H1 (cell line): Measurements from ENCODE around the gene HES7. TPM values are rescaled to one million over a fixed set of nuclear protein-coding genes. Genes with fewer than 3 reads are reported as not detected.

Experiments used
- CBX5 ChIP-seq: fragments of 300-800, 300-1000 bp; sonication (generic); IDR thresholded peaks from 2 replicates; pipeline ENCODE4 v1.7.1; 2016; ENCODE audit warnings: antibody characterized with exemption, low read length, low read depth
- EGR1 ChIP-seq: IDR thresholded peaks from 2 replicates; pipeline ENCODE4 v1.6.1; 2011; ENCODE audit warnings: low read depth, low read length, borderline replicate concordance
- MAFK ChIP-seq: IDR thresholded peaks from 2 replicates; pipeline ENCODE4 v1.6.1; 2012; ENCODE audit warnings: low read depth, mild to moderate bottlenecking, improper control_type of control experiment, low read length
- RAD21 ChIP-seq, 2 experiments: IDR thresholded peaks in 1 of 2; conservative IDR thresholded peaks in 1 of 2; 2 replicates each; pipeline ENCODE4 v1.6.1; 2011; ENCODE audit warnings: low read depth in 2 of 2, low read length in 2 of 2, improper control_type of control experiment in 1 of 2, inconsistent platforms in 1 of 2, mild to moderate bottlenecking in 1 of 2, moderate library complexity in 1 of 2
- SP1 ChIP-seq: IDR thresholded peaks from 2 replicates; pipeline ENCODE4 v1.6.1; 2011; ENCODE audit warnings: low read depth, low read length
- SP2 ChIP-seq: IDR thresholded peaks from 2 replicates; pipeline ENCODE4 v1.6.1; 2012; ENCODE audit warnings: mild to moderate bottlenecking, low read length, inconsistent platforms
- SUZ12 ChIP-seq: fragments of 200-600 bp; sonication (generic); IDR thresholded peaks from 2 replicates; pipeline ENCODE4 v1.6.1; 2012; ENCODE audit warnings: mild to moderate bottlenecking, inconsistent platforms, low read length, moderate library complexity, mixed read lengths
- polyA plus RNA-seq, 7 experiments: library from polyadenylated mRNA; depleted of rRNA in 3 of 7; stranded (reverse) in 5 of 7; unstranded in 2 of 7; fragments of >200 nt in 5 of 7; fragments of 200-250 nt in 2 of 7; gene quantifications; 1 replicate in 5 of 7; 2 replicates in 1 of 7; 4 replicates in 1 of 7; pipeline versions ENCODE4 v1.2.1 to v1.2.3, GENCODE V29; 2011 to 2013; ENCODE audit warnings: missing spikeins in 2 of 7, mixed read lengths in 2 of 7
- total RNA-seq: library from RNA; stranded (reverse); fragmentation: NEBNext Ultra II Directional; extraction: Animal tissue kit (Norgen Biotek cat#: 25700); gene quantifications from 2 replicates; pipeline ENCODE4 v1.2.1, GENCODE V29; 2021
- TF ChIP-seq, protein P1 (sequence below): fragments of 300-600 bp; sonication (generic); IDR thresholded peaks from 2 replicates; pipeline ENCODE4 v1.7.1; 2012; ENCODE audit warnings: low read length, moderate library complexity, mild to moderate bottlenecking, inconsistent platforms; ENCODE audit not compliant: insufficient replicate concordance
- TF ChIP-seq, protein P2 (sequence below): IDR thresholded peaks from 2 replicates; pipeline ENCODE4 v1.6.1; 2011; ENCODE audit warnings: low read depth, mild to moderate bottlenecking, low read length; ENCODE audit not compliant: insufficient read depth

HES7 gene
- total and polyA plus RNA-seq, 2 of the 8 experiments (the other 6 are each of a cell fraction or from before 2014, with no cell fraction given), result 0.20 to 0.32 TPM

DNA sequence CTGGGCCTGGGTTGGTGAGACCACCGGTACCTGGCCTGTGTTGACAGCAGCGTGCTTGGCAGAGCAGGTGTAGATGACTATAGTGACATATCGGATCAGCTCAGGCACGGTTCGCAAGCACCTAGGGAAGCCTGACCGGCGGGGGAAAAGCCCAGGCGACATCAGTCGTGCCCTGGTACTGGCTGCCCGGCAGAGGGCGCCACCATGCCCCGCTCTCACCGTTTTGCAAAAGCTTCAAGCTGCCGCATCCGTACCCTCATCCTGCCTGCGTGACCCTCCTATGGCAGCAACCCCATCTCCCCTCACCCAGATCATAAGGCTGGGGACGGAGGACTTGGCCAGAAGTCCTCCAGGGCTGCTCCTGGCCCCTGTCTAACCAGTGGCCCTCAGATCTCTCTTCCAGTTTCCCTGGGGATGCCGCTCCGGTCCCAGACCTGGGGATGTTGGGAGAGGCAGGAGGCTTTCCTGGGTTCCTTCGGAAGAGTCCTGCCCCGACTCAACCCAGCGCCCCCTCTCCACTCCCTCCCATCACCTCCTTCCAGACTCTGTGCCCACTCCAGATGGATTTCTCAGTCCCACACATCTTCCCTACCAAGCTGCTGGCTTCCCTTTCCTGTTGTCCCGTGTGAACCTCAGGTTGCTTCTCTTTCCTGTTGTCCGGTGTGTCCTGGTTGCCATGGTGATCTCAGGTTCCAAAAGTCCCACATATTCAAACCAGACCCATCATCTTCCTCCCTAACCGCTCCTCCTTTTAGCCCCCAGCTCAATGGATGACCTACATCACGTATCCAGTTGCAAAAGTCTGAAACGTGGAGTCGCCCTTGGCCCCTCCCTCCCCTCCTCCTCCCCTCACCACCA, 50.0 kb downstream of the HES7 start (continued):
- TF ChIP-seq, protein P1, sequence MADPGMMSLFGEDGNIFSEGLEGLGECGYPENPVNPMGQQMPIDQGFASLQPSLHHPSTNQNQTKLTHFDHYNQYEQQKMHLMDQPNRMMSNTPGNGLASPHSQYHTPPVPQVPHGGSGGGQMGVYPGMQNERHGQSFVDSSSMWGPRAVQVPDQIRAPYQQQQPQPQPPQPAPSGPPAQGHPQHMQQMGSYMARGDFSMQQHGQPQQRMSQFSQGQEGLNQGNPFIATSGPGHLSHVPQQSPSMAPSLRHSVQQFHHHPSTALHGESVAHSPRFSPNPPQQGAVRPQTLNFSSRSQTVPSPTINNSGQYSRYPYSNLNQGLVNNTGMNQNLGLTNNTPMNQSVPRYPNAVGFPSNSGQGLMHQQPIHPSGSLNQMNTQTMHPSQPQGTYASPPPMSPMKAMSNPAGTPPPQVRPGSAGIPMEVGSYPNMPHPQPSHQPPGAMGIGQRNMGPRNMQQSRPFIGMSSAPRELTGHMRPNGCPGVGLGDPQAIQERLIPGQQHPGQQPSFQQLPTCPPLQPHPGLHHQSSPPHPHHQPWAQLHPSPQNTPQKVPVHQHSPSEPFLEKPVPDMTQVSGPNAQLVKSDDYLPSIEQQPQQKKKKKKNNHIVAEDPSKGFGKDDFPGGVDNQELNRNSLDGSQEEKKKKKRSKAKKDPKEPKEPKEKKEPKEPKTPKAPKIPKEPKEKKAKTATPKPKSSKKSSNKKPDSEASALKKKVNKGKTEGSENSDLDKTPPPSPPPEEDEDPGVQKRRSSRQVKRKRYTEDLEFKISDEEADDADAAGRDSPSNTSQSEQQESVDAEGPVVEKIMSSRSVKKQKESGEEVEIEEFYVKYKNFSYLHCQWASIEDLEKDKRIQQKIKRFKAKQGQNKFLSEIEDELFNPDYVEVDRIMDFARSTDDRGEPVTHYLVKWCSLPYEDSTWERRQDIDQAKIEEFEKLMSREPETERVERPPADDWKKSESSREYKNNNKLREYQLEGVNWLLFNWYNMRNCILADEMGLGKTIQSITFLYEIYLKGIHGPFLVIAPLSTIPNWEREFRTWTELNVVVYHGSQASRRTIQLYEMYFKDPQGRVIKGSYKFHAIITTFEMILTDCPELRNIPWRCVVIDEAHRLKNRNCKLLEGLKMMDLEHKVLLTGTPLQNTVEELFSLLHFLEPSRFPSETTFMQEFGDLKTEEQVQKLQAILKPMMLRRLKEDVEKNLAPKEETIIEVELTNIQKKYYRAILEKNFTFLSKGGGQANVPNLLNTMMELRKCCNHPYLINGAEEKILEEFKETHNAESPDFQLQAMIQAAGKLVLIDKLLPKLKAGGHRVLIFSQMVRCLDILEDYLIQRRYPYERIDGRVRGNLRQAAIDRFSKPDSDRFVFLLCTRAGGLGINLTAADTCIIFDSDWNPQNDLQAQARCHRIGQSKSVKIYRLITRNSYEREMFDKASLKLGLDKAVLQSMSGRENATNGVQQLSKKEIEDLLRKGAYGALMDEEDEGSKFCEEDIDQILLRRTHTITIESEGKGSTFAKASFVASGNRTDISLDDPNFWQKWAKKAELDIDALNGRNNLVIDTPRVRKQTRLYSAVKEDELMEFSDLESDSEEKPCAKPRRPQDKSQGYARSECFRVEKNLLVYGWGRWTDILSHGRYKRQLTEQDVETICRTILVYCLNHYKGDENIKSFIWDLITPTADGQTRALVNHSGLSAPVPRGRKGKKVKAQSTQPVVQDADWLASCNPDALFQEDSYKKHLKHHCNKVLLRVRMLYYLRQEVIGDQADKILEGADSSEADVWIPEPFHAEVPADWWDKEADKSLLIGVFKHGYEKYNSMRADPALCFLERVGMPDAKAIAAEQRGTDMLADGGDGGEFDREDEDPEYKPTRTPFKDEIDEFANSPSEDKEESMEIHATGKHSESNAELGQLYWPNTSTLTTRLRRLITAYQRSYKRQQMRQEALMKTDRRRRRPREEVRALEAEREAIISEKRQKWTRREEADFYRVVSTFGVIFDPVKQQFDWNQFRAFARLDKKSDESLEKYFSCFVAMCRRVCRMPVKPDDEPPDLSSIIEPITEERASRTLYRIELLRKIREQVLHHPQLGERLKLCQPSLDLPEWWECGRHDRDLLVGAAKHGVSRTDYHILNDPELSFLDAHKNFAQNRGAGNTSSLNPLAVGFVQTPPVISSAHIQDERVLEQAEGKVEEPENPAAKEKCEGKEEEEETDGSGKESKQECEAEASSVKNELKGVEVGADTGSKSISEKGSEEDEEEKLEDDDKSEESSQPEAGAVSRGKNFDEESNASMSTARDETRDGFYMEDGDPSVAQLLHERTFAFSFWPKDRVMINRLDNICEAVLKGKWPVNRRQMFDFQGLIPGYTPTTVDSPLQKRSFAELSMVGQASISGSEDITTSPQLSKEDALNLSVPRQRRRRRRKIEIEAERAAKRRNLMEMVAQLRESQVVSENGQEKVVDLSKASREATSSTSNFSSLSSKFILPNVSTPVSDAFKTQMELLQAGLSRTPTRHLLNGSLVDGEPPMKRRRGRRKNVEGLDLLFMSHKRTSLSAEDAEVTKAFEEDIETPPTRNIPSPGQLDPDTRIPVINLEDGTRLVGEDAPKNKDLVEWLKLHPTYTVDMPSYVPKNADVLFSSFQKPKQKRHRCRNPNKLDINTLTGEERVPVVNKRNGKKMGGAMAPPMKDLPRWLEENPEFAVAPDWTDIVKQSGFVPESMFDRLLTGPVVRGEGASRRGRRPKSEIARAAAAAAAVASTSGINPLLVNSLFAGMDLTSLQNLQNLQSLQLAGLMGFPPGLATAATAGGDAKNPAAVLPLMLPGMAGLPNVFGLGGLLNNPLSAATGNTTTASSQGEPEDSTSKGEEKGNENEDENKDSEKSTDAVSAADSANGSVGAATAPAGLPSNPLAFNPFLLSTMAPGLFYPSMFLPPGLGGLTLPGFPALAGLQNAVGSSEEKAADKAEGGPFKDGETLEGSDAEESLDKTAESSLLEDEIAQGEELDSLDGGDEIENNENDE, result no peak
- peak; percentile 43 to 53; a peak in 3 of 4 replicates for TF ChIP-seq RAD21 (IDR thresholded peaks at IDR 0.05 in 1 of 2, conservative IDR thresholded peaks at IDR 0.05 in 1 of 2; ENCODE audit: low read depth in 2 of 2, low read length in 2 of 2)
- TF ChIP-seq, protein P2, sequence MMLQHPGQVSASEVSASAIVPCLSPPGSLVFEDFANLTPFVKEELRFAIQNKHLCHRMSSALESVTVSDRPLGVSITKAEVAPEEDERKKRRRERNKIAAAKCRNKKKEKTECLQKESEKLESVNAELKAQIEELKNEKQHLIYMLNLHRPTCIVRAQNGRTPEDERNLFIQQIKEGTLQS, result no peak
- TF ChIP-seq SUZ12, result no peak
- TF ChIP-seq SP2, result no peak
- no peak for TF ChIP-seq MAFK
- TF ChIP-seq CBX5, result no peak
- TF ChIP-seq EGR1, result no peak
- no peak for TF ChIP-seq SP1
